HG02981 (cell line): ENCODE measurements around the gene SLC30A7.
A peak's percentile ranks its signal among the peaks of the same experiment; 100 is the strongest.
"Not testable (repeated sequence)": the region's sequence is repeated elsewhere in the genome, so short reads cannot be mapped to it uniquely, and the experiment has no call there.

Experiments used
- ATAC-seq: cut with Tn5 transposase; IDR thresholded peaks from one replicate; pipeline ENCODE4 v1.9.1; 2021; ENCODE audit warnings: mild to moderate bottlenecking, moderate library complexity; ENCODE audit not compliant: unreplicated experiment

SLC30A7 gene

DNA sequence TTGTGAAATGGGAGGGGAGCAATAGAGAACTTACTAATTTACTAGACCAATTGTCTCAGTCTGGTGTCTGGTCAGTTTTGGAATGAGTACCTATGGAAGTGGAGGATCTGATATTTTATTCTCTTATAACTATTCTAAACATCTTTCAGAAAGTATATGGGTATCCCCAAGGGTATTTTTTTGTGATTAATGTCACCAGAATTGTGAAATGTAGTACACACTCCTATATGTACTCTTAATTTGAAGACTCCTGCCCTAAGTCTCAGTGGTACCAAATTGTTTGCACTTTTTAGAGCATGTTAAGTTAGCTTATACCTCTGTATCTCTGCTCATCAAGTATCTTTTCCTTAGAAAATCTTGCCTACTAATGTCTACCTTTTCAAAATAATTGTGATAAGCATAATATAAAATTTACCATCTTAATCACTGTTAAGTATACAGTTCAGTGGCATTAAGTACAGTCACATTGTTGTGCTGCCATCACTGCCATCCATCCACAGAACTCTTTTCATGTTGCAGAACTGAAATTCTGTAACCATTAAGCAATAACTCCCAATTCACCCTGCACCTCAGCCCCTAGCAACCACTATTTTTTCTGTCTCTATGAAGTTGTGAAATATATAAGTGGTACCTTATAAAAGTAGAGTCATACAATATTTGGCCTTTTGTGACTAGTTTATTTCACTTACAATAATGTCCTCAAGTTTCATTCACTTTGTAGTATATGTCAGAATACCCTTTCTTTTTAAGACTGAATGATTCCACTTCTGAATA is 40.5 kb downstream of the SLC30A7 start:
- ATAC-seq, result no peak

DNA sequence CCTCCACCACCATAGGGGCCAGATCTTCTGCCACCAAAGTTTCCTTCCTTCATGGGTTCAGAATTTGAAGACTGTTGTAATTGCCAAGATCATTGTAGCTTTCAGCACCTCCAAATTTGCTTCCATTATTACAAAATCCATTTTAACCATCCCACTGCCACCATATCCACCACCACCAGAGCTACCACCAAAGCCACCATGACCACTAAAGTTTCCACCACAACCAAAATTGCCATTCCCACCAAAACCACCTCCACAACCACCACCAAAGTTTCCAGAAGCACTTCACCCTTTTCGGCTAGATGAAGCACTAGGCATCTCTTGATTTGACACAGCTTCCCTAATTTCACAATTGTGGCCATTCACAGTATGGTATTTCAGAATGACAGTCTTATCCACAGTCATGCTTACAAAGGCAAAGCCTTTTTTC is 45.2 kb downstream of the SLC30A7 start:
- ATAC-seq, result no peak

DNA sequence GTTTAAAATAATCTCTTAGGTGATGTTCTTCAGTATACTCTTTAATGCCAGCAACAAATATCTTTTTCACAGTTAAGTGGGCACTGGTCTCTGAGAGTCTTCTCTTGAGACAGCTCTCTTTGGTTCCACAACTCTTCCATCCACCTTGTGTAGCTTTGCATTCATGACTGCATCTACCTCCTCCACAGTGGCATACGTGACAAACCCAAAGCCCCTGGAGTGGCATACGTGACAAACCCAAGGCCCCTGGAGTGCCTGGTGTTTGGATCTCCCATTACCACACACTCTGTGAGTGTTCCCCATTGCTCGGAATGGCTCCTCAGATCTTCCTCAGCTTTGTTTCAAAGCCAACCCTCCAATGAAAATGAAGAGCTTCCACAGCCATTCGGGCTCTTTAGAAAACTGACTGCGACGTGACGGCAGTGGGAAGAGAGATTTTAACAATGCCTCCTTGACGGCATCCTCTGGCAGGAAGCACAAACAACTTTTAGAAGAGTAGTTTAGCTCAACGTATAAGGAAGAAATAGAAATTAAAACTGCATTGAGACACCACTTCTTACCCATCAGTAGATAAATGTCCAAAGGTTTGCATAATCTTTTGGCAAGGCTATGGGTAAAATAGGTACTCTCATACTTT is 45.8 kb downstream of the SLC30A7 start:
- ATAC-seq, result no peak

- no peak for ATAC-seq
Observed at GRCh38 chr1:100942304-100943046, 46.6 kb downstream of the SLC30A7 start.

- ATAC-seq, result no peak
Observed at GRCh38 chr1:100943533-100943932, 47.6 kb downstream of the SLC30A7 start.

DNA sequence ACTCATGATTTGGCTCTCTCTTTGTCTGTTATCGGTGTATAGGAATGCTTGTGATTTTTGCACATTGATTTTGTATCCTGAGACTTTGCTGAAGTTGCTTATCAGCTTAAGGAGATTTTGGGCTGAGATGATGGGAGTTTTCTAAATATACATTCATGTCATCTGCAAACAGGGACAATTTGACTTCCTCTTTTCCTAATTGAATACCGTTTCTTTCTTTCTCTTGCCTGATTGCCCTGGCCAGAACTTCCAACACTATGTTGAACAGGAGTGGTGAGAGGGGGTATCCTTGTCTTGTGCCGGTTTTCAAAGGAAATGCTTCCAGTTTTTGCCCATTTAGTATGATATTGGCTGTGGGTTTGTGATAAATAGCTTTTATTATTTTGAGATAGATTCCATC is 50.2 kb downstream of the SLC30A7 start:
- not testable (repeated sequence) for ATAC-seq

GRCh38 chr1:100947816-100948215 is 51.9 kb downstream of the SLC30A7 start:
- ATAC-seq, result not testable (repeated sequence)

GRCh38 chr1:100948721-100949405 is 53.0 kb downstream of the SLC30A7 start:
- not testable (repeated sequence) for ATAC-seq

GRCh38 chr1:100949515-100950158 is 53.7 kb downstream of the SLC30A7 start:
- peak; percentile 77 for ATAC-seq

GRCh38 chr1:100950337-100950736 is 54.4 kb downstream of the SLC30A7 start:
- no peak for ATAC-seq

DNA sequence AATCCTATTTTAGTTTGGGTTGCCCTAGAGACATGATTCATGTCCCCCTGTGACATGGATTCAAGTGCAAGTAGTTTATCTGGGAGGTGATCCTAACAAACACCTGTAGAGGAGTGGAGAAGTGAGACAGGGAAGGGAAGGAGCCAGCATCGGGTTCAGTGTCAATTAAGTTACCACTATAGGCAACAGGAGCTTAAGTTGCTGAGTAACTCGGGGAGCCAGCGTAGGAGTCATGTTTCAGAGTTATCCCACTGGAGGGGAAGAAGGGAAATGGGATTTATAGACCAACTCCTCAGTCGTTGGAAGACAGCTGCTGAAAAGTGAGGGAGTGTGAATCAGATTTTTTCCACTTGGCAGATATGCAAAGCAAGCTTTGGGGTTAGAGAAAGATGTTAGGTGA is 54.9 kb downstream of the SLC30A7 start:
- ATAC-seq, result no peak

GRCh38 chr1:100952104-100952745 is 56.3 kb downstream of the SLC30A7 start:
- no peak for ATAC-seq

DNA sequence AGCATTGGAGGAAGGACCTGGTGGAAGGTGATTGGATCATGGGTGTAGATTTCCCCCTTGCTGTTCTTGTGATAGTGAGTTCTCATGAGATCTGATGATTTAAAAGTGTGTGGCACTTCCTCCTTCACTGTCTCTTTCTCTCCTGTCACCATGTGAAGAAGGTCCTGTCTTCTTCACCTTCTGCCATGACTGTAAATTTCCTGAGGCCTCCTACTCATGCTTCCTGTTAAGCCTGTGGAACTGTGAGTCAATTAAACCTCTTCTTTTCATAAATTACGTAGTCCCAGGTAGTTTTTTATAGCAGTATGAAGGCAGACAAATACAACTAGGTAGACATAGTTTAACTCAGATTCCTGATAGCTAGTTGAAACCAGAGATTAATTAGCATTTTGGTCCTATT is 57.1 kb downstream of the SLC30A7 start:
- not testable (repeated sequence) for ATAC-seq

- ATAC-seq, result no peak
Observed at GRCh38 chr1:100953960-100954730, 58.3 kb downstream of the SLC30A7 start.

- ATAC-seq, result no peak
Observed at GRCh38 chr1:100955322-100955721, 59.4 kb downstream of the SLC30A7 start.

- ATAC-seq, result no peak
Observed at GRCh38 chr1:100959502-100960060, 63.7 kb downstream of the SLC30A7 start.

DNA sequence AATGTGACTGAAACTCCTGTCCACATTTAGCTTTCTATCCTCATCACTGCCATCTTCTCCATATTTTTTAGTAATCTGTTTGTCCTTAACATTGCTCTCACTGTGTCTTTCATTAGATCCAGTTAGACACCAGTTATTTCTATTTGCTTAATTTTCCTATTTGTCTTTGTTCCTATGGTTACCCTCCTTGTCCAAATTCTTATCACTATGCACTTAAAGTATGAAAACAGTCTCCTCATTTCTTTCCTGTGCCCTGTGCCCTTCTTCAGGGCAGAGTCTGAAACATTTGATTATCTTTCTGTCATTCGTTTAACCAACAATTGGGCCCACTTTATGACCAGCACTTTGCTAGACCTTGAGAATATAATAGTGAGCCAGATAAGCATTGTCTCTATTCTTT is 64.2 kb downstream of the SLC30A7 start:
- no peak for ATAC-seq

DNA sequence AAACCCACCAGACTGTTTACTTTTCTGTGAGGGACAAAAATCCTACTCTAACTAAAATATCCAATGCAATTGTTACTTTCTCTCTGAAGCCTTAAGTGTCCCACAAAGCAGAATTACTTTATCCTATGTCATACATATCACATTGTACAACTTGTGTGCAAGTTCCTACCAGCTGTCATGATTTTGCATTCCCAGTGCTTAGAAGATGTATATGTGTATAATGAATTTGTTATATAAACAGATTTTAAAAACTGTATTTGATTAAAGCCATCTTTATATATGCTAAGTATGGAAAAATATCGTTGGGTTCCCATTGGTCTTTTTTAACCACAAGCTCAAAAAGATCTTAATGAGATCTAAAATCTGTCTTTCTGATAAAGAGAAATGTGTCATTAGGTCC is 72.7 kb downstream of the SLC30A7 start:
- ATAC-seq, result no peak

GRCh38 chr1:100969327-100969726 is 73.4 kb downstream of the SLC30A7 start:
- ATAC-seq, result no peak
